Measurements from ENCODE around the gene C1QTNF12.

The C1QTNF12 gene

DNA sequence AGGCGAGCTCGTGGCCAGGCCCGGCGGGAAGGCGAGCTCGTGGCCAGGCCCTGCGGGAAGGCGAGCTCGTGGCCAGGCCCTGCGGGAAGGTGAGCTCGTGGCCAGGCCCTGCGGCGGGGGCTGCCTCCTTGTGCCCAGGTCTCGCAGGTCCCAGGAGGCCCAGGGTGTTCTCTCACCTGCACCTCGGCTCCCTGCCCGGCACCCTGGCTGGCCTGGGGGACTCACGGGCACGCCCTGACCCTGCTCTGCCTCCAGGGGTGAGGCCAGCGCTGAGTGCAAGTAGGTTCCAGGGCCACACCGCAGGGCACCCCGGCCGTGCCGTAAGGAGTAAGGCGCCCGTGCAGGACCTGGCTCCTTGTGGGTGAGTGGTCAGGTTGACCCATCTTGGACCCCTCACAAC lies 19.1 kb downstream of the C1QTNF12 start:
- no peak for DNase-seq (ENCODE audit: extremely low read depth, low read depth)
- TF ChIP-seq, protein P1, sequence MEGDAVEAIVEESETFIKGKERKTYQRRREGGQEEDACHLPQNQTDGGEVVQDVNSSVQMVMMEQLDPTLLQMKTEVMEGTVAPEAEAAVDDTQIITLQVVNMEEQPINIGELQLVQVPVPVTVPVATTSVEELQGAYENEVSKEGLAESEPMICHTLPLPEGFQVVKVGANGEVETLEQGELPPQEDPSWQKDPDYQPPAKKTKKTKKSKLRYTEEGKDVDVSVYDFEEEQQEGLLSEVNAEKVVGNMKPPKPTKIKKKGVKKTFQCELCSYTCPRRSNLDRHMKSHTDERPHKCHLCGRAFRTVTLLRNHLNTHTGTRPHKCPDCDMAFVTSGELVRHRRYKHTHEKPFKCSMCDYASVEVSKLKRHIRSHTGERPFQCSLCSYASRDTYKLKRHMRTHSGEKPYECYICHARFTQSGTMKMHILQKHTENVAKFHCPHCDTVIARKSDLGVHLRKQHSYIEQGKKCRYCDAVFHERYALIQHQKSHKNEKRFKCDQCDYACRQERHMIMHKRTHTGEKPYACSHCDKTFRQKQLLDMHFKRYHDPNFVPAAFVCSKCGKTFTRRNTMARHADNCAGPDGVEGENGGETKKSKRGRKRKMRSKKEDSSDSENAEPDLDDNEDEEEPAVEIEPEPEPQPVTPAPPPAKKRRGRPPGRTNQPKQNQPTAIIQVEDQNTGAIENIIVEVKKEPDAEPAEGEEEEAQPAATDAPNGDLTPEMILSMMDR (IDR thresholded peaks at IDR 0.05; ENCODE audit: low read depth, low read length, missing control alignments) = no peak
- H3K4me3 ChIP-seq (replicated peaks; ENCODE audit: low read depth, low read length) = no peak overlapping the region

DNA sequence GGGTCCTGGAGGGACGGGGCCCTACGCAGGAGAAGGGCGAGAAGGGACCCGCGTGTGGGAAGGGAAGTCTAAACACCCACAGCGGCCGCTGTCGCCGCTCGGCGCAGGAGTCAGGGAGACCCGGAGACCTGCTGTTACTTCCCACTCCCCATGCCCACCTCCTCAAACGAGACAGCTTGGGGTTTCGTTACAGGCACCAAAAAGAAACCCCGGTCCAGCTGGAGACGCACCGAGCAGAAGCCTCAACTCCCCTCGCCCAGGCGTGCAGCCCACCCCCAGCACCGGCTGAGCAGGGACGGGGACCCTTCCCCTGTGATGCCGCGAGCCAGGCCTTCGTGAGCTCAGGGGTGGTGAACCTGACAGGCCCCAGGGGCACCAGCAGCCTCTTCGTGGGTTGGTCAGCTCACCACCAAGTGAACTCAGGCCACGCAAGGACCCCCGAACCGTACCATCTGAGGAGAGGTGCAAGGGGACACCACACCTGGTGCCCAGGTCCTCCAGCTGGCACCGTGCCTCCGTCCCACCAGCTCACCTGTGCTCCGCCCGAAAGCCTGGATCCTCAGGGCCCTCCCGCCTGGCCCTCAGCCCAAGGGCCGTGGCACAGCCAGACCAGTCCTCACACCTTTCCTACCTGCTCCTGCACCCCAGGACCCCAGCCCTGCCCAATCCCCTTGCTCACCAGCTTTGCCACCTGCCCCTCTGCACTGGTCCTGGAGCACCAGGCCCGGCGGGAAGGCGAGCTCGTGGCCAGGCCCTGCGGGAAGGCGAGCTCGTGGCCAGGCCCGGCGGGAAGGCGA lies 19.8 kb downstream of the C1QTNF12 start:
- no peak overlapping the region for H3K4me3 ChIP-seq (replicated peaks; ENCODE audit: low read depth, low read length)
- DNase-seq (ENCODE audit: extremely low read depth, low read depth) = no peak
- TF ChIP-seq, protein P1 (IDR thresholded peaks at IDR 0.05; ENCODE audit: low read depth, low read length, missing control alignments) = no peak

DNA sequence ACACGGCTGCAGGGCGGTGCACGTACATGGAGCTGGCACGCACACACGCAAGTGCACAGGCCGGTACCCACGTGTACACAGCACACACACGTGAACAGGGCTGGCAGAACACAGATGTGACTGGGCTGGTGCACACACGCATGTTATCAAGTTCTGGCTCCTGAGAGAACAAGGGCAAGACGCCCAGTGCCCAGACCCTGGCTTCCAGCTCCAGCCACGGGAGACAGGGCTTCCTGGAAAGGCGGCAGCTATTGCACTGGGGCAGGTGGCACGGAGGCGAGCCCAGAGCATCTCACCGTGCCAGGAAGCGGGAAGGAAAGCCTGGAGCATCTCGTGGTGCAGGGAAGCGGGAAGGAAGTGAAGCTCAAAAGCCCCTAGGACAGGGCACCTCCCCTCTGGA lies 20.6 kb downstream of the C1QTNF12 start:
- TF ChIP-seq, protein P1 (IDR thresholded peaks at IDR 0.05; ENCODE audit: low read depth, low read length, missing control alignments) = no peak
- no peak overlapping the region for H3K4me3 ChIP-seq (replicated peaks; ENCODE audit: low read depth, low read length)
- no peak for DNase-seq (ENCODE audit: extremely low read depth, low read depth)

DNA sequence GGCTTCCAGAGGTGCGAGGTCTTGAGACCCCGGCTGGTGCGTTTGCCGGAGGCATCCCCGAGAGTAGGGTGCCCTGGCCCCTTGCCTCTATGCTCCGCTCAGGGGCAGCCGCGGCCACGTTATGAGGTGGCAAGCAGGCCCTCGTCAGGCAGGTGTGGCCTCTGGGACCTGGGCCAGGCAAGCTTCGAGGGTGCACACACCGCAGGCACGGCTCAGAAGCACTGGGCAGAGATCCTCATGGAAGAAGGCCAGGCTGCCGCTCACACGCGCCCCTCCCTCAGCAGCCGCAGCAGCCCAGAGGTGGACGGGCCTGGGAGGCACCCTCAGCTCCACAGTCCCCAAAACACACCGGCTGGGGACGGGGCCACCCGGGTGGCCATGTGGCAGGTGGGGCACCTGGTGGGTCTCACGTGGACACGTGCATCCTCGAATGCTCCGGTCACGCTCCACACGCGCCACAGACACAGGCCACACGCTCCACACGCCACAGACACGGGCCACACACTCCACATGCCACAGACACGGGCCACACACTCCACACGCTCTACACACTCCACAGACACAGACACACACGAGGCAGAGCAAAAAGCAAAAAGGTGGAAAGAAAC lies 21.2 kb downstream of the C1QTNF12 start:
- no peak for DNase-seq (ENCODE audit: extremely low read depth, low read depth)
- TF ChIP-seq, protein P1 (IDR thresholded peaks at IDR 0.05; ENCODE audit: low read depth, low read length, missing control alignments) = no peak
- H3K4me3 ChIP-seq (replicated peaks; ENCODE audit: low read depth, low read length) = no peak overlapping the region

DNA sequence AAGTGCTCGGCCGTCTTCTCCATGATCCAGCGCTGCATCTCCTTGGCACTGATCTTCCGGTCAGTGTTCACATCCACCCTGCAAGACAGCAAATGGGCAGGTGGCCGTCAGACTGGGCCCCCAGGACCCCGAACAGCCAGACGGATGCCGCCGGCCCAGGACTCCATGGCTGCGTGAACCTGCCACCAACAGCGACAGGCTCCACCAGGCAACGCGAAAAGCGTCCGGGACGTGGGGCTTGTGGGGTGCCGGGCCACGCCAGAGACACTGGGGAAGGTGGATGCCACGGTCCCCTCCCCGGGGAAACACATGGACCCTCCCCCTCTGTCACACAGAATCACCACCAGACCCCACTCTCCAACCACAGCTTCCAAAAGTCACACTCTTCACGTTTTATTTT lies 22.6 kb downstream of the C1QTNF12 start:
- no peak overlapping the region for H3K4me3 ChIP-seq (replicated peaks; ENCODE audit: low read depth, low read length)
- TF ChIP-seq, protein P1 (IDR thresholded peaks at IDR 0.05; ENCODE audit: low read depth, low read length, missing control alignments) = no peak
- no peak for DNase-seq (ENCODE audit: extremely low read depth, low read depth)

DNA sequence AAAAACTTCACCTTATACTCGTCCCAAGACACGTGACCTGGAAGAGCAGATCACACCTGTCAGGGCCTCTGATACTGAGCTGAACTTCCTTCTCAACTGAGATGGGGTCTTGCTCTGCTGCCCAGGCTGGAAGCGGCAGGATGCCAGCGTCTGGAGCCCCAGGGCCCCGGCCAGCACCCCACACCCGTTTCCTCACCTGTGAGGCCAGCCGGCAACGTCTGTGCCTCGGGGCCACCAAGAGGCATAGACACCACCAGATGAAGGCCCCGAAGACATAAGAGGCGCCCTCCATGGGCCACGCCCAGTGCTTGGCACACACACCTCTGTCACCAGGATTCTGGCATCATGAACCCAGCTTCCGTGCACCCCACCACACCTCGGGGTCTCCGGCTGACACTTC lies 23.2 kb downstream of the C1QTNF12 start:
- no peak overlapping the region for H3K4me3 ChIP-seq (replicated peaks; ENCODE audit: low read depth, low read length)
- TF ChIP-seq, protein P1 (IDR thresholded peaks at IDR 0.05; ENCODE audit: low read depth, low read length, missing control alignments) = no peak
- no peak for DNase-seq (ENCODE audit: extremely low read depth, low read depth)
